HG03442 (cell line): ENCODE results near the gene ZMIZ1.
A peak's percentile ranks its signal among the peaks of the same experiment; 100 is the strongest.

Experiments
- ATAC-seq: cut with Tn5 transposase; IDR thresholded peaks from one replicate; pipeline ENCODE4 v1.9.1; 2021; ENCODE audit warnings: mild to moderate bottlenecking, moderate library complexity; ENCODE audit not compliant: unreplicated experiment

ZMIZ1 gene

DNA sequence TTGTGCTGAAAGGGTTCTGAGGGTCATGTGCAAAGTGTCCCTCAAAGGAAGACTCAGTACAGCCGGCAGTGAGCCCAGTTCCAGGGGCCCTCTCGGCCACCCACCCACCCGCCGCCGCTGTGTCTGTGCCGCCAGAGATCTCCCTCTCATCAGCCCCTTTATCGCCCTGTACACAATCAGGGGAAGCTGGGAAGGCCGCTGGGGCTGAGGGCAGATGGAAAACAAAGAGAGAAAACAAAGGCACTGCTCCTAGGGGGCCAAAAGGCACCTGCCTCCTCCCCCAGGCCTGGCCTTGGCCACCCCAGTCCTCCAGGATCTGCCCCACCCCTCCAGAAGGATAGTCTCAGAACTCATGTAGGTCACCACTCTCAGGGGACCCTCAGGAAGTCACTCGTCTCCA is 67.0 kb downstream of the ZMIZ1 start:
- no peak for ATAC-seq

DNA sequence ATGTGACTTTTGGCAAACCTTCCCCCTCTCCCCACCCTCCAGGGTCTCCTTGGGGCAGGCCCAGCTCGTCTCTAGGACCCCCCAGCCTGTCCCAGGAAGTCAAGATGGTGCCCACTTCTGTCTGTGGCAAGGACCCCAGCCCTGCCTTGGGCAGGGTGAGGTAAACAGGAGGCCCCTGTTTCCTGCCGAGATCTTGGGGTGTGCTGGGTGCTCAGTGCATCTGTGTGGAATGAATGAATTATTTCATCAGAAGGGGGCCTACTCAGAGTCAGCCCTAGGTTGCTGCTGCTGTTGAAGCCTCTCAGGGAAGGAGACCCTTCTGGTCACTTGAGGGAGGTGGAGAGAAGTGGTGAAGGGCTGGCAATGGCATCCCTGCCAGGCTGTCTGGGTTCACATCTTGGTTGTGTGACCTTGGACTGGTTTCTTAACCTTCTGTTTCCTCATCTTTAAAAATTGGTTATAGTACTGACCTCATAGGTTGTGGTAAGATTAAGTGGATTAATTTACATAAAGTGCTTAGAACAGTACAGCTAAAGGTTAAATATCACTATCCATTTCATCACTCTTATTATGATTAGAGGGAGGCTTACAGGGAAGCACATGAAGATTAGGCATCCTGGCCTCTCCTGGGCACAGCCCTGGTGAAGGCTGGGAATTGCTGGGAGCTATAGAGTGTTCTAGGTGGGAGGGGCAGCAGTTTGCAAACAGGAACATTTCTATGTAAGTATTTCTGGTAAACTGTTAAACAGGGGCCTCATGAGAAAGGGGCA is 67.7 kb downstream of the ZMIZ1 start:
- ATAC-seq: no peak

DNA sequence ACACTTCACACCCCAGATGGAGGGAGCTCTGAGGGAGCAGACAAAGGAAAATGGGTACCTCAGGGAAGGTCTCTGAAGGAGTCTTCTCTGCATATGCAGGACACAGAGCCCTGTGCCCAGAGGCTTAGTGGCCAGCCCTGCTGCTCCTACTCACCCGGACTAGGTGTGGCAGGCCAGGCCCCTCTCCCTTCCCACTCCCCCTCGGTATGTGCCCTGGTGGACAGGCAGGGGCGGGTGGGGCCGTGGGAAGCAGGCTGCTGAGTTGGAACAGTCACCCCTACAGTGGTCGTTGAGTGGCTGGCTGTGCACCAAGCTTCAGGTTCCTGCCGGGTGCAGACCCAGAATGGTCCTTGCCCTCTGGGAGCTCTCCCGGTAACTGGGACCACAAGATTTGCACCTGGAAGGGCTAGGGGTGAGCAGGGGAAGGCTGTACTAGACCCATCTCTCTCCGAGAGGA is 68.6 kb downstream of the ZMIZ1 start:
- no peak for ATAC-seq

DNA sequence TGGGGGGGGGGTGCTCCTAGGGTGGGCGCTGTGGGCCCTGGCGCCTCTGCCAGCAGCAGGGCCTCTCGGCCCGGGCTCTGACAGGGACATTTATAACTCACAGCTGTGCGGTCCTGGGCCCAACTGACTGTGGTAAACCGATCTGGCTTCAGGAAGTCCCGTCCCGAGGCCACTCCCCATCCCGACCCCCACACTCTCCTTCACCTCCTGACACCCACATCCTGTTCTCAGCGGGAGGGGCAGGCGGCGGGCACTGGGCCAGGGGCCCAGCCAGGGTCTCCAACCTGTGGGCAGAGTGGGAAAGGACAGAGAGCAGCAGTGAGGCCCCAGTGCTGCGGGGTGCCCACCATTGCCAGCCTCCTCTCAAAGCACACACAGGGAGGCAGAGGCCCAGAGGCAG is 69.1 kb downstream of the ZMIZ1 start:
- peak; percentile 80 for ATAC-seq

DNA sequence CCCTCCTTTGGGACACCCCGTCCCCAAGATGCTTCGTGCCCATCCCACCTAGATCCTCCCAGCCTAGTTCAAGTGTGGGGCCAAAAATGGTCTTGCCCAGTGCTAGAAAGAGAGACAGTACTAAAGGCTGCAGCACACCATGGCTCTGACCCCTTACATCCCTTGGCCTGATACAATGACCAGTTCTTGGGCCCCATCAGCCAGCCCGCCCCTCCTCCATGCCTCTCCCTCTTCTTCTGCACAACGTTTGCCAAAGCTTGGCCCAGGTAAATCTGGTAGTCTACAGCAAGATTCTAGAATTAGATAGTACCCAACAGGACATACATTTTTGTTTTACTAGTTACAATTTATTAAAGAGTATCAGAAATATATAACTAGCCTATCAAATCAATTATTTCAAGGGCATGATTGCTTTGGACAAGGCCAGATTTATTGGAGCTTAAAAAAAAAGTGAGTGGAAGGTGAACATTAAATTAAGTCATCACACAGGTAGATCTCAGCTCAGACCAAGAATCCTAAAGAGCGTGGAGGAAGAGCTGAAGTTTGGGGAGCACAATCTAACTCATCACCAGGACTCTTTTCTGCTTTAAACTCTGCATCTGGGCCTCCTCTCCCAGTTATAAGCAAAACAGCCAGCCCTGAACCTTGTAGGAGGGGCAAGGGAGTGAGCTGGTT is 69.8 kb downstream of the ZMIZ1 start:
- ATAC-seq: no peak

DNA sequence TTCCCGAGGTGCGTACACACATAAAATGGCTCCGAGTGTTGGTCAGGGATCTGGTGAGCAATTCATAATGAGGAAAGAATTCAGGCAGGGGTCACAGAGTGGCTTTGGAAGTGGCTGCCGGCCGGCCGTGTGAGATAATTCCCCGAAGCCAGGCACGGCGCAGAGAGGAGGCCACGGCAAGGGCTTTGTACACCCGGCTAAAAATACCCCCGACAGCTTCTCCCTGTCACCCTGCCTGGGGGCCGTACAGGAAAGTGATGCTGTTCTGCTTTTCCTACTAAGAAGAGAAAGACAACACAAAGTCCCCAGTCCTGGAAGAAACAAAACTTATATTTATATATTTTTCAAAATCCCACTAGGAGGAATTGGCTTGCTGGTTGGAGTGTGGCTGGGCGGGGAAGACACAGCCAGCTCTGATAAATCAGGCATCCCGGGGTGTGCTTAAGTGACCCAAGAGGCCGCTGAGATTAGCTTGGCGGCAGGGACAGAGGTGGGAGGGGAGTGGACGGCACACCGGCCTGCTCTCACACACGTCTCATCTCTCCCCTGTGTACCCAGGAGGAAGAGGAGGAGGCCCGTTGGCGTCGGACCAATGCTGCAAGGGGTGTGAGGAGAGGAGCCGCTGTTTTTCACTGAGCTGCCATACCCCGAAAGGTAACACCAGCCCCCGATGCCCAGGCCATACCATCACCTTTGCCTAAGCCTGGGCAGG is 70.5 kb downstream of the ZMIZ1 start:
- ATAC-seq: no peak

DNA sequence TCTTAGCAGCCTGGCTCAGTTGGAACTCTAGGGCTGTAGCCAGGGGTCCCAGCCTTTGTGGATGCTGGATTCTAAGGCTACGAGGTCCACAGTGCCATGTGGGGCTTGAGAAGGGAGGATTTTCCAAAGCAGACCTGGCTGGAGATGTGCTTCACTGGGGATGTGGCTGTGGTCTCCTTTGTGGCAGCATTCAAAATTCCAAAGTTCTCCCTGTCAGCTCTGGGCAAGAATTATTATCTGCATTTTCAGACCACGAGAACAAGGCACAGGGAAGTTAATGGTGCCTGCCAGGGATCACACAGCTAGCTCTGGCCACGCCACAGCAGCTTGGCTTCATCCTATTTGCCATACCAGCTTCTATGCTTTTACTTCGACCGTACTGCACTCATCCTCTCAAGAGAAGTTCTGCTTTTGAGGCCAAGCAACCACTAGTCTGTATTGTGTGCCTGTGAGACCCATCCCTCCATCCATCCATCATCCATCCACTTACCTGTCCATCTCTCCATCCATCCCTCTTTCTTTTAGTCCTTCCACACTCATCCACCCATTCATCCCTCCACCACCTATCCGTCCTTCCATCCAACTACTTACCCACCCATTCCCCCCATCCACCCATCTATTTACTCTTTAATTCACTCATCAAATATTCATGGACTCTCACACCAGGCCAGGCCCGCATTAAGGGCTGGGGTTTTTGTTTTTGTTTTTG is 71.5 kb downstream of the ZMIZ1 start:
- ATAC-seq: no peak

DNA sequence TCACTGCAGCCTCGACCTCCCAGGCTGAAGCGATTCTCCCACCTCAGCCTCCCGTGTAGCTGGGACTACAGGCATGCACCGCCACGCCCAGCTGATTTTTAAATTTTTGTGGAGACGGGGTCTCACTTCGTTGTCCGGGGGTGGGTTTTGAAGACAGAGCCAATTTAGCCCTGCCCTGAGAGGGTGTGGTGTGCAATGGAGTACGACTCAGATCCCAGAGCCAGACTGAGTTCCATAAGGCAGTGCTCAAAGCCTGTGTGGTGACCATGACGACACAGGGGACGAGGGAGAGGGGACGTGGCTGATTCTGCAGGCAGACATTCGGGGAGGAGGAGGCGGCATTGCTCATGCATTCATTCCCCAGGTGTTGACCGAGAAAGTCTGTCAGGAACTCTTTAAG is 72.1 kb downstream of the ZMIZ1 start:
- no peak for ATAC-seq

DNA sequence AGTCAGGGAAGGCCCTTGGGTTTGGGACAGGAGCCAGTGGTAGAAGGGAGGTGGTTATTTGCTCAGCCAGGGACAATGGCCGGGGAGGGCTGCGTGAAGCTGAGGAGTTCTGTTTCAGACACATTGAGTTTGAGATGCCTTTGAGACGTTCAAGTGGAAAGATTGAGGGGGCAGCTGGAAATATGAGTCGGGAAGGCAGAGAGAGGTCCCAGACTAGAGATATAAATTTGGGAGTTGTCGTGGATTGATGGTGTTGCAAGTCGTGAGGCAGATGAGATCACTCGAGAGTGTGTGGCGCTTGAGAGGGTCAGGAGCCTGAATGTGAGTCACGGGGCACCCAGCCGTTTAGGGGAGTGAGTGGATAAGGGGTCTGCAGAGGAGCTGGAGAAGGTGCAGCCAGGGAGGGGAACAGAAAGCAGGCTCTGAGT is 73.3 kb downstream of the ZMIZ1 start:
- ATAC-seq: no peak

DNA sequence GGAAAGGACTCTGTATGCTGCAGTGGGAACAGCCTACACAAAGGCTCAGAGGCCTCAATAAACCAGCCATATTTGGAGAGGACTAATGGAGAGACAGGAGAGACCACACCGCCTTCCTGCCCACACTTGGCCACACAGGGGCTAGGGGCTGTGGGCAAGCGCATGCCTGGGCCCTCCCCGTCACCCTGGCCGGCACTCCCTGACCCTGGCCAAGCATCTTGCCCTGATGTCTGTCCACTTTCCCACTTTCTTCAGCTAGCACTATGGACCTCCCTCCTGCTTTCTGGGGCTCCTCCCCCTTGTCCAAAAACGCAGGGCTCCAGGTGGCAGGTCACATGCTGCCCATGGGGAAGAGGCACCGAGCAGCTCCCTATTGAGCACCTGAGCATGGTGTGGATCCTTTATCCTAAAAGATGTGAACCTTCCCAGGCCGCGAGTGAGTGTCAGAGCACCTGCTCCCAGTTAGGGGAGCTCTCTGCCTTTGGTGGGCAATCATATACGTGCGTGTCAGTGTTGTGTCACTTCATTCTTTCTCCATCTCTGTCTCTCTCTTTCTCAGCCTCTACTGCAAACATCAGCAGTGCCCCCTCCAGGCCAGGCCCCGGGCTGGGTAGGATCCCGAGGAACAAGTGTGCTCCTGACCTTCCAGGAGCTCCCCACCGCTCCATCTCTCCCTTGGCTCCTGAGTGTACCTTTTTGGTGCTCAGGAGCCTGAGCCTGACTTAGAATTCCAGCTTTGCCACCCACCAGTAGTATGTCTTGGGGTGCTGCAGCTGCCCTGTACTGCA is 74.0 kb downstream of the ZMIZ1 start:
- no peak for ATAC-seq

DNA sequence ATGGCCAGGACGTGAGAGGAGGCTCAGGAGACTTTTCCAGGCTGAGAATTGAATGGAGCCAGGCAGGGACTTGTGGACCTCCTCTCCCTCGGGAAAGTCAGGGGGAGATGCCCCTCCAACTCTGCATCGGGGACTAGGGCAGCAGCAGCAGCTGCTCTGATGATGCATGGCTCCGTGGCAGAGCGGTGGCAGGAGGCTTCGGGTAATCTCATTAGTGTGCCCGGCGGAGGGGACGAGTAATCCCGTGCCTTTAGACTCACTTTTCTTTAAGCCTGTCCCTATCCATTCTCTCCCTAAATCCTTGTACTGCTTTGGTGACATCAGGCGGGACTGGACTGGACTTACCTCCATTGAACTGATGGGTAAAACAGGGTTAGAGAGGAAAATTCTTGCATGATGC is 75.1 kb downstream of the ZMIZ1 start:
- ATAC-seq: no peak

DNA sequence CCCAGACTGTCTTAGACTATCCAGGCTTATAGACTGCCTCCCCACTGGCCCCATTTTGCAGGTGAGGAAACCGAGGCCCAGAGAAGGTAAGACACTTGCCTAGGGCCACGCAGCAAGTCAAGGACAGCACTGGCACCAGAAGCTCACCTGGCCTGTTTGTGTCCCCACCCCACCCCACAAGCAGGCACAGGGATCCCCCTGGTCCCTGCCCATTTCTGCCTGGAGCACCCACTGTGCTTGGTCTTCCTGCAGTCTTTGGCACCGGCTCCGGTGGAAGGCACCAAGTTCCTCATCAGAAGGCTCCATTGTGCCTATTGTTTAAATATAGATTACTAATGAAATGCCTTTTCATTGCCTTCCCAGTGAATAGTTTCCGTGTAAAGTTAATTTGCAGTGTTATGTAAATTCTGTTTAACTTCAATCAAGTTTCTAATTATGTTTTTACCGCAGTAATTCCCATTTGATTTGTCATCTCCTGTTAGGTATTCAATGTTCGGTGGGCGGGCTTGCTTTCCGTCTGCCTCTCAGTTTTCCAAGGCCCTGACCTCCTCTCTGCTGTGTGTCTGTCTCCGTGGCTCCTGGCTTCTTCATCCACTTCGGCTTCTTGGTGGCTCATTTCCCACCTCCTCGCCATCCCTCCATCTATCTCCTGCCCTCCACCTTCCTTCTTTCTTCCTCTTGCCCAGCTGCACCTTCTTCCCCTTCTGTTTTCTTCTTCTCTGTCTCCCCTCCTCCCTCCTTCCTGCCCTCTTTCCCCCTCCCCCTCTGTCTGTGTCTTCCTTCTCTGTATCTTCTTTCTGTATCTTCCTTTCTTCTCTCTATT is 75.8 kb downstream of the ZMIZ1 start:
- ATAC-seq: no peak

DNA sequence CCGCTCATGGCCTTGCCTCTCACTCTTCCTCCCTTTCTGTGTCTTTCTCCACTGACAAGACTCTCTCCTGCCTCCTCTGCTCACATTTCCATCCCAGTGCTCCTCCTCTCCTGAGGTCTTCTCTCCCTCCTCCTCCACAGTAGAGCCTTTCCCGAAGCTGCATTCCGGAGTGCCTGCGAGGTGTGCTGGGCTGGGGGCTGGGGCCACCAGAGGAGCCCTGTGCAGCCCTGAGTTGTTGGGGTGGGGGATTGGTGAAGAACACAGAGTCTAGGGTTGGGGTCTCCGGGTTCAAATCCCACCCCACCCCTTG is 76.4 kb downstream of the ZMIZ1 start:
- no peak for ATAC-seq

DNA sequence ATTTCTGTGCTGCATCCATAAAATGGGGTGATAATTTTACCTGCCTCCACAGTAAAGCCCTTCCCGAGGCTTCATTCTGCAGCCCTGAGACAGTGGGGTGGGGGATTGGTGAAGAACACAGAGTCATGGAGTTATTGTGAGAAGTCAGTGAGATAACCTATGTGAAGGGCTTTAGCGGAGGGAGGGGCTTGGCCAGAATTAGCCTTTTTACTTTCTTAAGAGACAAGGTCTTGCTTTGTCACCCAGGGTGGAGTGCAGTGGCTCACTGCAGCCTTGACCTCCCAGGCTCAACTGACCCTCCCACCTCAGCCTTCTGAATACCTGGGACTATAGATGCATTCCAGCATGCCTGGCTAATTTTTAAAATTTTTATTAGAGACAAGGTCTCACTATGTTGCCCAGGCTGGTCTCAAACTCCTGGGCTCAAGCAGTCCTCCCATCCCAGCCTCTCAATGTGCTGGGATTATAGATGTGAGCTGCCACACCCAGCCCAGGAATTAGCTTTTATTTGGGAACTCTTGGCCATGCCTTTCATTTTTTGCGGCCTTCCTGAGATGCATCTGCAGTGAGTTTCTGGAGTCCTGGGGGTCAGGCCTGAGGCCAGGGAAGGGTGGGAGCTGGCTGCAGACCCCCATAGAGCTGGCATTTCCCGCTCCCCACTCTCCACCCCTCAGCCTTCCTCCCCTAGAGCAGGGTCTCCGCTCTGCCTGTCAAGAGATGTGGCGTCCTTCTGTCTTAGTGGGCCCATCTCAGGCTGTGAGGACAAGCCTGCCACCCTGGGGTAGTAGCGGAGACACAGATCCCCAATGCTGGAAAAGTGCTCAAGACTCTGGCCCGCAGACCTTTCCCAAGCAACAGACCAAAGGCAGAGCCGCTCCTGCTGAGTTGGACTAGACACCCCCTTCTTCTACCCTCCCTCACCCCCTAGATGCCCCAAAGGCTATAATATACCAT is 77.0 kb downstream of the ZMIZ1 start:
- ATAC-seq: no peak

DNA sequence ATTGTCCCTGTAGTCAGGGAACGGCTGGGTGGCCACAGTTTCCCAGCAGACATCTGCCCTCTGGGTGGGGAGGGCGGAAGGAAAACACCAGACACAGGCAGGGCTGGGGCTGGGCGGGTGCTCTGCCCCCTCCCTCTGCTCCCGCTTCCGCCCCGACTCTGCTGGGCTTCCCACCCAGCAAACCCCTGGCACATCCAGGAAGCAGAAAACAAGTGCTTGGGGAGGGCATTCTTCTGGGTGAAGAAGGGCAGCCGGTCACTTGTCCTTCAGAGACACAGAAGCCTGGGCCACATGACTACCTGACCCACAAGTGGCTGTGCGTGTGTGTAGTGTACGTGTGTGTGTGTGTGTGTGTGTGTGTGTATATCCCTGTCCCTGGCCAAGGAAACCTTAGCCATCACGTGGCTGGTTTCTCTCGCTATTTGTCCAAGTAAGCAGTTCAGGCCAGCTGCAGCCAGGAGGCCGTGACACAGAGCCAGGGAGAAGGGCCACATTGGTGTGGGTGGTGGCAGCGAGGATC is 77.9 kb downstream of the ZMIZ1 start:
- no peak for ATAC-seq

DNA sequence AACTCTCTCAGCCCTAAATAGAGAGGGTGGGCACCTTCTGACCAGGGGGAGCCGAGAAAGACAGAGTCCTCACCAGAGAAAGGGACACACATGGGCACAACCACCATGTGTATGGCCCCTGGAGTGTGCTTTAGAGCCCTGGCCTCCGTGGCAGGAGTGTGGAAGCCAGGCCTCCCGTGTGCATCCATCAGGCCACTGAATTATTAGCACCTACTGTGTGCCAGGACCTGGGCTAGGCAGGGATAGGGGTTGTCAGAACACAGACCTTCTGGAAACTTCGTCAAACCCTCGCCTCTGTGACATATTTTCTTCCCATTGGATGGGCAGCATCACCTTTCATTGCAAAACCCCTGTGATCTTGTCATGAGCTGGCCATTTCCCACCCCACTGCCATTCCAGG is 78.5 kb downstream of the ZMIZ1 start:
- ATAC-seq: no peak

DNA sequence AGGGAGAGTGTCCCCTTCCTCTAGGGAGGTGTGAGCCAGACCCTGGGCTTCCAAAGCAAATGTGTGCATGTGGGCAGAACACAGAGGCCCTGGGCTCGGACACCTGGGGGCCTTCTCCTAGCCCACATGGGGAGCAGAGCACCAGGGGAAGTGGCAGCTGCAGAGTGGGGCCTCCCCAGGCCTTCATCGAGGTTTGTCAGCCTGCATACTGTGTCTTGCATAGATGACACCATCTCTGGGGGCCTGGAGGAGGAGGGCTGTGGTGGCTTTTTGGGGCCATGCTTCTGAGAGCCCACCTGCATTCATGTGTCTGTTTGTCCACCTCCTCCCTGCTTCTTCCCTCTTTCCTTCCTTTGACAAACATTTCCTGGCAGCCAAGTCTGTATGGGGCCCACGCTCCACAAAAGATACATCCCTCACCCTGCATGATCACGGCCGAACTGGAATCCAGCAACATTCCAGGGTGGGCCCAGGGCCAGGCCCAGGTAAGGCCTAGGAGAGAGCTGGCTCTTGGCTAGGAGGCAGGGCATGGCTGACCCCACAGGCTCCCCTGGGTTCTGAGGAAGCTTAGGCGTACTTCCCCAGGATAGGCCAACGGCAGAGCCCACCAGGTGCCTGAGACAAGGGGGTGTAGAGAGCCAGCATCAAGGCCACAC is 79.2 kb downstream of the ZMIZ1 start:
- no peak for ATAC-seq
